Type B pancreatic cell (in vitro differentiated cells): ENCODE data around the gene C7orf57. TPM values are rescaled to one million over a fixed set of nuclear protein-coding genes. Genes with fewer than 3 reads are reported as not detected.

Experiments
- DNase-seq: peaks from one replicate; pipeline ENCODE4 v3.0.0; 2021; ENCODE audit warnings: mixed read lengths; ENCODE audit not compliant: unreplicated experiment; ENCODE audit errors: extremely low spot score
- H3K27ac Mint-ChIP-seq: 2 replicates; pipeline ENCODE4 v1.8.0; 2021; ENCODE audit warnings: mild to moderate bottlenecking, mixed read lengths
- H3K27me3 Mint-ChIP-seq: 2 replicates; pipeline ENCODE4 v1.8.0; 2021; ENCODE audit warnings: mixed read lengths
- H3K36me3 Mint-ChIP-seq: 2 replicates; pipeline ENCODE4 v1.8.0; 2021; ENCODE audit warnings: mixed read lengths
- H3K4me1 Mint-ChIP-seq: one replicate; pipeline ENCODE4 v1.8.0; 2021; ENCODE audit warnings: mixed read lengths; ENCODE audit not compliant: unreplicated experiment
- H3K4me3 Mint-ChIP-seq: 2 replicates; pipeline ENCODE4 v1.8.0; 2021; ENCODE audit warnings: mild to moderate bottlenecking, mixed read lengths
- H3K9me3 Mint-ChIP-seq: 2 replicates; pipeline ENCODE4 v1.8.0; 2021; ENCODE audit warnings: mixed read lengths
- total RNA-seq: library from RNA; stranded (reverse); gene quantifications from 2 replicates; pipeline ENCODE4 v1.2.1, GENCODE V29; 2021; ENCODE audit warnings: low replicate concordance
- TF ChIP-seq, protein P1 (sequence below): fragments of 200-600 bp; sonication (generic); conservative IDR thresholded peaks from 2 replicates; pipeline ENCODE4 v1.5.0; 2021; ENCODE audit warnings: antibody characterized with exemption, mild to moderate bottlenecking

The C7orf57 gene
- total RNA-seq, 1 donor from 2014 or later: 1.5 TPM

DNA sequence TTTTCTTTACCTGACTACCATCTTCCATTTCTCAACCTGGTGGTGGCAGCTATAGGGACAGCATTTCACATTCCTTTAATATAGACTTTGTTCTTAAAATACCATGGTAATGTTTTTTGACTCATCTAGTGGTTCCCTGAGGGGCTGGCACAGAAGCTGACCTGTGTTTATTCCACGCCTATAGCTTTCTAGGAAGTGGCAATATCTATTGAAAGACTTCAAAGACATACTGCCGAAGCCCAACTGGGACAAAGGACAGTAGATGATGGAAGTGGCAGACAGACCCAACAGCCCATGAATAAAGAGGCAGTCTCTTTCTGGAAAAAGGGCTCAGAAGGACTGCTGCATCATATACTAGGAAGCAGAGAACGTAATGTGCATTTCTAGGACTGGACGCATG lies 17.7 kb upstream of the C7orf57 start:
- no peak for DNase-seq
- no peak overlapping the region for H3K27ac Mint-ChIP-seq
- no peak overlapping the region for H3K4me3 Mint-ChIP-seq
- H3K27me3 Mint-ChIP-seq: peaks cover 11% of the 10 kb centered on the region
- H3K4me1 Mint-ChIP-seq: no peaks in the 10 kb centered on the region
- no peaks in the 10 kb centered on the region for H3K9me3 Mint-ChIP-seq
- H3K36me3 Mint-ChIP-seq: no peaks in the 10 kb centered on the region
- TF ChIP-seq, protein P1, sequence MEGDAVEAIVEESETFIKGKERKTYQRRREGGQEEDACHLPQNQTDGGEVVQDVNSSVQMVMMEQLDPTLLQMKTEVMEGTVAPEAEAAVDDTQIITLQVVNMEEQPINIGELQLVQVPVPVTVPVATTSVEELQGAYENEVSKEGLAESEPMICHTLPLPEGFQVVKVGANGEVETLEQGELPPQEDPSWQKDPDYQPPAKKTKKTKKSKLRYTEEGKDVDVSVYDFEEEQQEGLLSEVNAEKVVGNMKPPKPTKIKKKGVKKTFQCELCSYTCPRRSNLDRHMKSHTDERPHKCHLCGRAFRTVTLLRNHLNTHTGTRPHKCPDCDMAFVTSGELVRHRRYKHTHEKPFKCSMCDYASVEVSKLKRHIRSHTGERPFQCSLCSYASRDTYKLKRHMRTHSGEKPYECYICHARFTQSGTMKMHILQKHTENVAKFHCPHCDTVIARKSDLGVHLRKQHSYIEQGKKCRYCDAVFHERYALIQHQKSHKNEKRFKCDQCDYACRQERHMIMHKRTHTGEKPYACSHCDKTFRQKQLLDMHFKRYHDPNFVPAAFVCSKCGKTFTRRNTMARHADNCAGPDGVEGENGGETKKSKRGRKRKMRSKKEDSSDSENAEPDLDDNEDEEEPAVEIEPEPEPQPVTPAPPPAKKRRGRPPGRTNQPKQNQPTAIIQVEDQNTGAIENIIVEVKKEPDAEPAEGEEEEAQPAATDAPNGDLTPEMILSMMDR: no peak

DNA sequence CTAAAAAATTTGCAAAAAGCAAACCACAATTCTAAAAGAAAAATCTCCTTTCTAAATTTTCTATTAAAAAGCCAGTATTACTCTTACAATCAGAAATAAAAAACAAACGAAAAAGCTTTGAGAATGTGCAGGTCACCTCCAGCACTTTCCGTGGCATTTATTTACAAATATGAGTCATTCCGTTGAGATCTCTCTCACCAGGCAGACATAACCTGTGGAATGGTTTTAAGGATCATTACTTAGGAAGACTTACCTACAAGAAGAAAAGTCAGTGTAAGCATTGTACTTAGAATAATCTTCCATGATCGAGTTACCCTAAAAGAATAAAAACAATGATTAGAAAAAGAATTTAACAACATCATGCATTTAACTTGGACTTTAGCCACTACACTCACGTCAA lies 9.7 kb upstream of the C7orf57 start:
- Mint-ChIP-seq H3K4me3 (no peak overlapping the region), H3K27me3 (peaks cover 37% of the 10 kb centered on the region), H3K36me3 (no peaks in the 10 kb centered on the region), H3K27ac (no peak overlapping the region), H3K9me3 (no peaks in the 10 kb centered on the region), H3K4me1 (no peaks in the 10 kb centered on the region)
- TF ChIP-seq, protein P1: no peak
- DNase-seq: no peak

DNA sequence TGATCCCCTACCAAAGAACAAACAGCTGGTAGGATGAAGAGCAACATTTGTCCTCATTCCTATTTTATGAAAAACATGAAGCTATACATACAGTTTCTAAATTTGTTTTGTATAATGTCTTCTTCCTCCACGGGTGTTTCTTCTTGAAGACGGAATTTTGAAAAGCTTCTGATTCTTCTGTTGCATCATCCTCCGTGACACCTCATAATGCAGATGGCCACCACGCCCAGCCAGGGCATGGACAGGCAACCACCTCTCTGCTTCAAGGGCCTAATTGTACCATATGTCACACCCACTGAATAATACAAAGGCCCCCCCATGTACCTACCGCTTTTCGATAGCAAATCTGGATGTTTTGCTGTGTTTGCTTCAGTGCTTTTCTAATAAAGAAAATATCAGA lies 6.4 kb upstream of the C7orf57 start, which contains the start of gene SUN3:
Gene SUN3, minus strand, starts transcription at position 170 of the 400 bp plus-strand sequence. Its CDS starts 169 bp downstream, at position 1.
- no peak within 1 kb of the TSS for H3K27ac Mint-ChIP-seq
- peaks cover 56% of the 10 kb centered on the region for H3K27me3 Mint-ChIP-seq
- no peak for DNase-seq
- H3K36me3 Mint-ChIP-seq: no peaks in the 10 kb centered on the region
- no peaks in the 10 kb centered on the region for H3K4me1 Mint-ChIP-seq
- TF ChIP-seq, protein P1: no peak
- H3K4me3 Mint-ChIP-seq: no peak within 1 kb of the TSS
- no peaks in the 10 kb centered on the region for H3K9me3 Mint-ChIP-seq

DNA sequence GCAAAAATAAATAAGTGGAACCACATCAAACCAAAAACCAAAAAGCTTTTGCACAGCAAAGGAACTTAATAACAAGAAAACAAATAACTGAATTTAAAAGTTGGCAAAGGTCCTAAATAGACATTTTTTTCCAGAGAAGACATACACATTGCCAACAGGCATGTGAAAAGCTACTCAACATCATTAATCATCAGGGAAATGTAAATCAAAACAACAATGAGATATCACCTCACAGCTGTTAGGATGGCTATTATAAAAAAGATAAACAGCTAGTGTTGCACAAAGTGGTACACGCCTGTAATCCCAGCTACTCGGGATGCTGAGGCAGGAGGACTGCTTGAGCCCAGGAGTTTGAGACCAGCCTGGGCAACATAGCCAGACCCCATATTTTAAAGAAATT lies 4.2 kb upstream of the C7orf57 start:
- DNase-seq: no peak
- peaks cover 71% of the 10 kb centered on the region for H3K27me3 Mint-ChIP-seq
- no peaks in the 10 kb centered on the region for H3K9me3 Mint-ChIP-seq
- no peak overlapping the region for H3K27ac Mint-ChIP-seq
- no peaks in the 10 kb centered on the region for H3K4me1 Mint-ChIP-seq
- H3K36me3 Mint-ChIP-seq: no peaks in the 10 kb centered on the region
- TF ChIP-seq, protein P1: no peak
- no peak overlapping the region for H3K4me3 Mint-ChIP-seq

DNA sequence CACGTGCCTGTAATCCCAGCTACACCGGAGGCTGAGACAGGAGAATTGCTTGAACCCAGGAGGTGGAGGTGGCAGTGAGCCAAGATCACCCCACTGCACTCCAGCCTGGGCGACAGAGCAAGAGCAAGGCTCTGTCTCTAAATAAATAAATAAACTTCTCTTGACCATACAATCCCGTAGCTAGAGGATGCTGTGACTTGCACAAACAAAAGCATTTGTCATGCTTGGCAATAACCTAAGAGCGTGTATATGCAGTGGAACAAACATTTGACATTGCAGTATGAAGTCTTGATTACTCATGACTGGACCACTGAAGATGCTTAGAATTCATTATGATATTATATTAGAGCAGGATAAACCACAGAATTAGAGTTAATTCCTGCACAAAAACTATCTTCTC lies 1.4 kb upstream of the C7orf57 start:
- no peaks in the 10 kb centered on the region for H3K4me1 Mint-ChIP-seq

More for the DNA sequence above, 1.4 kb upstream of the C7orf57 start:
- Mint-ChIP-seq H3K9me3 (no peaks in the 10 kb centered on the region), H3K4me3 (no peak overlapping the region), H3K27ac (no peak overlapping the region), H3K27me3 (peaks cover 86% of the 10 kb centered on the region), H3K36me3 (no peaks in the 10 kb centered on the region)
- TF ChIP-seq, protein P1: no peak
- DNase-seq: no peak
